ENCODE results near the gene CEMP1. TPM values are rescaled to one million over a fixed set of nuclear protein-coding genes. Genes with fewer than 3 reads are reported as not detected.

CEMP1 gene
- total RNA-seq, 1 experiment from 2014 or later: not detected

GRCh38 chr16:2524339-2524938 lies 6.8 kb downstream of the CEMP1 start:
- H3K27me3 ChIP-seq (replicated peaks; ENCODE audit: insufficient read depth, low read depth, low read length, poor library complexity): no peaks in the 10 kb centered on the region
- CTCF ChIA-PET: interaction anchor here (0.5 kb wide), 1 partner anchor 502 kb away, joined by 3 read pairs; no protein-coding TSS in a partner anchor
- TF ChIP-seq CTCF (conservative IDR thresholded peaks at IDR 0.05; ENCODE audit: low read depth, low read length): no peak
- no peak for TF ChIP-seq EZH2 (IDR thresholded peaks at IDR 0.05; ENCODE audit: borderline replicate concordance, low read depth, low read length, poor library complexity, severe bottlenecking)
- intact Hi-C loops (cut with micrococcal nuclease; ENCODE audit: unreplicated experiment): no loop called here
- DNase-seq (ENCODE audit: low spot score): no peak
- no peak overlapping the region for H3K27ac ChIP-seq (ENCODE audit: low read depth, low read length, poor library complexity, severe bottlenecking)
- no peaks in the 10 kb centered on the region for H3K9me3 ChIP-seq (ENCODE audit: low read depth, low read length, poor library complexity, severe bottlenecking)
- H3K4me3 ChIP-seq (ENCODE audit: low read depth, low read length, poor library complexity, severe bottlenecking): no peak overlapping the region
- peaks cover 8% of the 10 kb centered on the region for H3K4me1 ChIP-seq (ENCODE audit: insufficient read depth, low read length, poor library complexity, severe bottlenecking)
- peaks cover 21% of the 10 kb centered on the region for H3K36me3 ChIP-seq (ENCODE audit: insufficient read depth, low read length, poor library complexity, severe bottlenecking)
- POLR2A ChIA-PET (ENCODE audit: low non-redundant PET): no interaction called here
- BruUV-seq (replicated peaks): no TSS peak

GRCh38 chr16:2523801-2524231 lies 7.4 kb downstream of the CEMP1 start:
- DNase-seq (ENCODE audit: low spot score): no peak
- ChIA-PET CTCF (no interaction called here), POLR2A (ENCODE audit: low non-redundant PET) (no interaction called here)
- no peaks in the 10 kb centered on the region for H3K9me3 ChIP-seq (ENCODE audit: low read depth, low read length, poor library complexity, severe bottlenecking)
- no peaks in the 10 kb centered on the region for H3K27me3 ChIP-seq (replicated peaks; ENCODE audit: insufficient read depth, low read depth, low read length, poor library complexity)
- peaks cover 20% of the 10 kb centered on the region for H3K36me3 ChIP-seq (ENCODE audit: insufficient read depth, low read length, poor library complexity, severe bottlenecking)
- H3K4me1 ChIP-seq (ENCODE audit: insufficient read depth, low read length, poor library complexity, severe bottlenecking): peaks cover 8% of the 10 kb centered on the region
- TF ChIP-seq EZH2 (IDR thresholded peaks at IDR 0.05; ENCODE audit: borderline replicate concordance, low read depth, low read length, poor library complexity, severe bottlenecking): no peak
- no peak for TF ChIP-seq CTCF (conservative IDR thresholded peaks at IDR 0.05; ENCODE audit: low read depth, low read length)
- no TSS peak for BruUV-seq (replicated peaks)
- no peak overlapping the region for H3K4me3 ChIP-seq (ENCODE audit: low read depth, low read length, poor library complexity, severe bottlenecking)
- no peak overlapping the region for H3K27ac ChIP-seq (ENCODE audit: low read depth, low read length, poor library complexity, severe bottlenecking)
- intact Hi-C loops (cut with micrococcal nuclease; ENCODE audit: unreplicated experiment): no loop called here

GRCh38 chr16:2520784-2521531 lies 10.2 kb downstream of the CEMP1 start:
- CTCF ChIA-PET: interaction anchor here (0.5 kb wide), 1 partner anchor 10 kb away, joined by 3 read pairs; no protein-coding TSS in a partner anchor
- peaks cover 11% of the 10 kb centered on the region for H3K36me3 ChIP-seq (ENCODE audit: insufficient read depth, low read length, poor library complexity, severe bottlenecking)

More at GRCh38 chr16:2520784-2521531, 10.2 kb downstream of the CEMP1 start:
- no peak for TF ChIP-seq EZH2 (IDR thresholded peaks at IDR 0.05; ENCODE audit: borderline replicate concordance, low read depth, low read length, poor library complexity, severe bottlenecking)
- no peak for TF ChIP-seq CTCF (conservative IDR thresholded peaks at IDR 0.05; ENCODE audit: low read depth, low read length)
- DNase-seq (ENCODE audit: low spot score): no peak
- H3K4me3 ChIP-seq (ENCODE audit: low read depth, low read length, poor library complexity, severe bottlenecking): peak overlapping the region; percentile 65
- intact Hi-C loops (cut with micrococcal nuclease; ENCODE audit: unreplicated experiment): no loop called here
- peak overlapping the region; percentile 77 for H3K27ac ChIP-seq (ENCODE audit: low read depth, low read length, poor library complexity, severe bottlenecking)
- no peaks in the 10 kb centered on the region for H3K27me3 ChIP-seq (replicated peaks; ENCODE audit: insufficient read depth, low read depth, low read length, poor library complexity)
- H3K4me1 ChIP-seq (ENCODE audit: insufficient read depth, low read length, poor library complexity, severe bottlenecking): peaks cover 8% of the 10 kb centered on the region
- POLR2A ChIA-PET (ENCODE audit: low non-redundant PET): no interaction called here
- no peaks in the 10 kb centered on the region for H3K9me3 ChIP-seq (ENCODE audit: low read depth, low read length, poor library complexity, severe bottlenecking)
- no TSS peak for BruUV-seq (replicated peaks)
